ENCODE results near the gene CEP120.

DNA sequence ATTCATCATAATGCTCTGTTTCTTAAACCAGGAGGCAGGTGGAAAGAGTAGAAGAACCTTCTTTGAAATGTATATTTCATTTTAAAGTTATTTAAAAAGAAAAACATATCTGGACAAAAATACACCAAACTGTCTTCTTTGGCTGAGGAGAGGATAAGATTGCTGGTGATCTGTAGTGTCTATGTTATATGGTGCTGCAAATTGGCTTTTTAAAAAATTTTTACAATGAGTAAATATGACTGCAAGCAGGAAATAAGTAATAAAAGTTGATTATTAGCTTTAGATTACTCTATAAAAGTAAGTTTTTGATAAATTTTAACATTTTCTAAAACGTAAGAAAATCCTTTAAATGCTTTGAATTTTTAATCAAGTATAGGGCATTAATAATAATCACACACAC, 64.9 kb downstream of the CEP120 start:
- TF ChIP-seq, protein P1, sequence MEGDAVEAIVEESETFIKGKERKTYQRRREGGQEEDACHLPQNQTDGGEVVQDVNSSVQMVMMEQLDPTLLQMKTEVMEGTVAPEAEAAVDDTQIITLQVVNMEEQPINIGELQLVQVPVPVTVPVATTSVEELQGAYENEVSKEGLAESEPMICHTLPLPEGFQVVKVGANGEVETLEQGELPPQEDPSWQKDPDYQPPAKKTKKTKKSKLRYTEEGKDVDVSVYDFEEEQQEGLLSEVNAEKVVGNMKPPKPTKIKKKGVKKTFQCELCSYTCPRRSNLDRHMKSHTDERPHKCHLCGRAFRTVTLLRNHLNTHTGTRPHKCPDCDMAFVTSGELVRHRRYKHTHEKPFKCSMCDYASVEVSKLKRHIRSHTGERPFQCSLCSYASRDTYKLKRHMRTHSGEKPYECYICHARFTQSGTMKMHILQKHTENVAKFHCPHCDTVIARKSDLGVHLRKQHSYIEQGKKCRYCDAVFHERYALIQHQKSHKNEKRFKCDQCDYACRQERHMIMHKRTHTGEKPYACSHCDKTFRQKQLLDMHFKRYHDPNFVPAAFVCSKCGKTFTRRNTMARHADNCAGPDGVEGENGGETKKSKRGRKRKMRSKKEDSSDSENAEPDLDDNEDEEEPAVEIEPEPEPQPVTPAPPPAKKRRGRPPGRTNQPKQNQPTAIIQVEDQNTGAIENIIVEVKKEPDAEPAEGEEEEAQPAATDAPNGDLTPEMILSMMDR (IDR thresholded peaks at IDR 0.05; ENCODE audit: insufficient read depth, low read depth, low read length) = no peak
- TF ChIP-seq EZH2 (IDR thresholded peaks at IDR 0.05; ENCODE audit: insufficient read depth, low read length) = no peak

Data from astrocyte (in vitro differentiated cells and primary cell).